HG02885 (cell line): Measurements from ENCODE around the gene PPFIA4.

ENCODE experiments used
- ATAC-seq: cut with Tn5 transposase; IDR thresholded peaks from one replicate; pipeline ENCODE4 v1.9.1; 2021; ENCODE audit warnings: mild to moderate bottlenecking; ENCODE audit not compliant: unreplicated experiment, poor library complexity

Gene PPFIA4

DNA sequence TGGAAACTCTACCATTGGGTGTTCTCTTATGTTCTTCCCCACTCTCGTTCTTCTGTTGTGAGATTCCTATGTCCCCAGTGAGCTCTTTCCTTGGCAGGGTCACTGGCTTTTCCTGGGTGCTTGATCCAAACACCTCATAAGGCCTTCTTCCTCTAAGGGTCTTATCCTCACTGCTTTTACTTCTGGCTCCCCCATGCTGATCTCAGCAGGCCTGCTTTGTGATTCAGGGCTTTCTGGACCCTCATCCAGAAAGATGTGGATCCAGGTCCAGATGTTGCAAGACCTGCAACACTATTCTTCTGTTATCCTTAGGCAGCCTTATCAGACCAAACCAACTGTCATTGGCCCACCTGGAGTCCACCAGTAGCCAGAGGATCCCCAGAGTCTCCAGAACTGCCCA, 70.7 kb downstream of the PPFIA4 start:
- no peak for ATAC-seq

- no peak for ATAC-seq
These were observed 72.2 kb downstream of the PPFIA4 start for GRCh38 chr1:203098445-203098844.

GRCh38 chr1:203098914-203099520, 72.7 kb downstream of the PPFIA4 start:
- ATAC-seq: no peak

GRCh38 chr1:203099805-203100515, 73.7 kb downstream of the PPFIA4 start:
- no peak for ATAC-seq

- ATAC-seq: no peak
These were observed 74.2 kb downstream of the PPFIA4 start for GRCh38 chr1:203100516-203100869.

- ATAC-seq: no peak
These were observed 75.7 kb downstream of the PPFIA4 start for GRCh38 chr1:203101813-203102634.

DNA sequence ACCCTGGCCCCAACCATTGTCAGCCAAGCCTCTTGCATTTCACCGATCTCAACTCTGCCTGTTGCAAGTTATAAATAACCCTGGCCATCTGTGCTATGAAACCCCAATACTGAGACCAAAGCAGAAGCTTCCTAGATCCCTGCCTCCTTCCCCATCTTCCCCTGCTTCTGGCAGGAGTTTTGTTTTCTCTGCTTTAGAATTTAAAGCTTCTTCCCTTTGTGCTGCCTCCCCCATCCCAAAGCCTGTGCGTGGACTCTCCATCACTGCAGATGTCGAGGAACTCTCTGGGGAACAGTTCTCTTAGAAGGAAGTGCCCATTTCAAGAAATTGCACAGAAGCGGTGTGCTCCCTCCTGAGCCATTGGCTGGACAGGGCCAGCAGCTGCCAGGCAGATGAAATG, 76.9 kb downstream of the PPFIA4 start:
- no peak for ATAC-seq

DNA sequence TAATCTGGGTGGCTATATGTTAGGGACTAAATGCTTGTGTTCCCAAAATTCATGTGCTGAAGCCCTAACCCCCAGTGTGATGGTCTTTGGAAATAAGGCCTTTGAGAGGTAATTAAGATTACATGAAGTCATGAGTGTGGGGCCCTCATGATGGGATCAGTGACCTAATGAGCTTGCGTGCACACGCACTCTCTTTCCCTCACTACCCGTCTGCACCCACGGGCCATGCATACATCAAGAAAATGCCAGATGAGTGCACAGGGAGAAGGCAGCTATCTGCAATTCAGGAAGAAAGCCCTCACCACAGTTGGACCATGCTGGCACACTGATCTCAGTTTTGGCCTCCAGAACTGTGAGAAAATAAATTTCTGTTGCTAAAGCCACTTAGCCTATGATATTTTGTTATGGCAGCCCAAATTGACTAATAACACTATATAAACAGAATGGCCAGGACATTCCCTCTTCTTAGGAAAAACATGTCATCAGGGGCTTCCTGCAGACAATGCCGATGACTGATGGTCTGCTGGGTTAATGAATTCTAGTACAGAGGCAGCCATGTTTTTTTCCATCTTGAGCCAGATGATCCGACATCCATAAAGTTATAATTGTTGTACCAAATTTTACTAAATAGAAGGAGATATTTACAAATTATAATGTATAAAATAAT, 77.7 kb downstream of the PPFIA4 start:
- no peak for ATAC-seq

GRCh38 chr1:203104789-203105390, 78.6 kb downstream of the PPFIA4 start:
- ATAC-seq: no peak

DNA sequence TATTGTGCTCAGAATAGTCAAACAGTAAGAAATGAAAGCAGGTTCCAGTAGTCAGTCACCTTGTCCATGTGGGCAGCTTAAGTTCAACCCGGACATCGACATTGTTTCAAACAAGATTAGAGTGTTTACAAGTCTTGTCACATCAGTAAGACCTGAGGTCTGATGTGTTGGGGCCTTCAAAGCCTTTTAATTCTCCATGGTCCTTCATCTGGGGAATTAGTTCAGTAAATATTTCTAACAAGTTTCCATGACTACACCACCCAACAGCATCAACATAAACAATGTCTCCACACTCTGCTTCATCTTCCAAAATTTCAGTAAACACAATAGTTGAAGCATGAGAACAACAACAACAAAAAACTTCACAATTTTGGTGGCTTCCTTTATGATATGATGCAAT, 86.2 kb downstream of the PPFIA4 start:
- no peak for ATAC-seq

- no peak for ATAC-seq
These were observed 87.0 kb downstream of the PPFIA4 start for GRCh38 chr1:203113308-203113707.

- ATAC-seq: no peak
These were observed 87.9 kb downstream of the PPFIA4 start for GRCh38 chr1:203114202-203114601.

DNA sequence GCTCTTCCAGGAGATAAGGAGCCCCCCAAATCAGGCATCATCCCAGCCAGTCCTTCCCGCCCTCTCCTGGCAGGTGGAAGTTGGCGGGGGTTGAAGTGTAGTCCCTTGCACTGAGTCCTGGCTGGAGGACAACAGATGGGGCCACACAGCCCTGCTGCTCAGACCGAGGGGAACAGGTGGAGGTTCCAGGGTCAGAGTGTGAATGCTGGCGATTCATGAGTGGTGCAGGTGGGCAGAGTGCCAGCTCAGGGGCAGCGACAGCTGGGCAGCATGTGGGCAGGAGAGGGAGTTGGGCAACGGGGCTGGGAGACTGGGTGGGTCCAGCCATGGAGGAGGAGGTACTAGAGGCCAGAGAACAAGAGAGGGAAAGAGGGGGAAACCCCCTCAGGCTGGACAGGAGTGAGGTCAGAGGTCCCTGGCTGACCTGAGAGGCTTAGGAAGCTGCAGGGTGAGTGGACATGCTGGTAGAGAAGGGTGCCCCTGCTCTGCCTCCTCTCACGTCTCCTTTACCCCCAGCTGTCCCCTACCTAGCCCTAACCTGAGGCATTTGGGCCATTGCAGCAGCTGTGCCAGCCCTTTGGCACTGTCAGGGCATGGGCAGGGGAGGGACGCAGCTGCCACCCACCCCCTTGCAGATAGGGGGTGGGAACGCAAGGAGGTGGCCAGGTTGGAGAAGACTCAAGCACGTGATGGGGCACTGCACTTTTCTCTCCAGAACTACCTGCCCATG, 90.0 kb downstream of the PPFIA4 start:
- ATAC-seq: no peak

DNA sequence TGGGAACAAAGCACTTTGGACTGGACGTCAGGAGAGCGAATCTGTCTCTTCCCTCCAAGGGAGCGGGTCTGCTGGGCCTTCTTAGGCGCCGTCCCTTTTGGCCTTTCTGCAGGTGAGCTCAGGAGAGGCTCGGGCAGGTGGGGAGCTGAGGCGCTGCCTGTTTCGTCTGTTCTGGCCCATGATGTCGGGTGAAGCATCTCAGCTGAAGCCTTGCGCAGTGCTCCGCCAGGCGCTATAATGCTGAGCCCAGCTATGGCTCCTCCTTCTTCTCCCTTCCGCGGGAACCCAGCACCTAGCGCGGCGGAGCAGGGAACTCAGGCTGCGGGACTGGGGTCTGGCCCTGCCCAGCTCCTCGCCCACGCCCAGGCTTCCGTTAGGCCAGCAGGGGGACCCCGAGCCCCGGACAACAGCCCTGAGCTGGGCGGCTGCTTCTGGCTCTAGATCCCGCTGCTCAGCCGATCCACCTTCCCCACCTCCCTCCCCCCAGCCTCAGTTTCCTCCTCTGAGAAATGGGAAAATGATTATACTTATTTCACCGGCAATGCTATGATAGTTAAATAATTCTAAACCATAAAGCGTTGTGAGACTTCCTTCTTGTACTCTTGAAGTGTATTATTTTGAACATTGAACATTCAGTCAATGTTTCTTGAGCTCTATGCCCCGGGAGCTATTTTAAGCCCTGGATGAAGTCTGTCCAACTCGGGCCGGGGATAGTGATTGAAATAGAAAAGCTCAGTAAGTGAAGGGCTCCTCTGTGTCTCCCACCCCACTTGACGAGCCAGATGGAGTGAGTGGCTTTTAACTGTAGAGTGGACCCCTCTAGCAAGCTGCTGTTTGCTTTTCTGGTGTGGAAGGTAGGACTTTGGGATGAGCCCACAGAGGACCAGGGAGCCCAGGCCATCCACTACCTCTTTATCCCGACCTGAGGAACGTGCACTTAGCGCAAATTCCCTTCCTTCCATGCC, 91.6 kb downstream of the PPFIA4 start:
- ATAC-seq: no peak

- no peak for ATAC-seq
These were observed 94.2 kb downstream of the PPFIA4 start for GRCh38 chr1:203120325-203121153.

DNA sequence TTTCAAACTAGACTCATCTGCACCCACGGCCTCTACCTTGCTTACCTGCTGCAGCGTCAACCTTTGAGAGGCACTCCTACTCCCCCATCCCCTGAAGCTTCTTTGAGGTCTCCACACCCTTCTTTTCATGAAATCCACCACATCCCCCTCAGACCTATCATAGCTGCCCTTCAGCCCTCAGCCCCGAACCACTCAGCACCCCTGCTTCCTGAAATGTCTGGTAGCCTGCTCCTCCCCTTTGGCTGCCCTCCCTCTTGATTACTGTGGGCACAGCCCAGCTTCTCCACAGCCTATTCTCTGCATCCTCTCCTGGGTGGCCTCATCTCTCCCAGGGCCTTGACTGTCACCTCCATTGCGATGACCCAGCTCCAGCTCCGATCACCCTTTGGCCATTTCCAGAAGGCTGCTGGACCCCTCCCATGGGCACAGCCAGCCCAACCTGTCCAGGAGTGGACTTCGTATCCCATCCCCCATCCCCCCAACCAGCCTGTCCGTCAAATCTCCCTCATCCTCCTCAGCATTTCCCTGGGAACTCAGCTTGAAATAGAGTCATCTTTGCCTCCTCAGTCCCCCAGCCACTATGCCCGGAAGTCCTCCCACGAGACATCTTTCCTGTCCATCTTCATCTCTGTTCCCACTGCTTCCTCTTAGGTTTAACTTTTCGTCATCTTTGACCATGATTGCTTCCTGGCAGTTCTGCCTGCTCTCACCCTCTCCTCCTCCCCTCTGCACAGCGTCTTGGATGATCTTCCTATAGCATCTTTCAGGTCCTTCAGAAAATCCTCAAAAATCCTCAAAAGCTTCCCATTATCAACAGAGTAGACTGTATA, 95.1 kb downstream of the PPFIA4 start:
- no peak for ATAC-seq

- no peak for ATAC-seq
These were observed 95.9 kb downstream of the PPFIA4 start for GRCh38 chr1:203122159-203122558.
